PC-9 (cell line): ENCODE results near the gene BRF1. TPM values are rescaled to one million over a fixed set of nuclear protein-coding genes. Genes with fewer than 3 reads are reported as not detected.

ENCODE experiments used
- BruUV-seq: library from RNA; stranded (reverse); fragments of 400-500 nt; replicated peaks from 2 replicates; lab custom pipeline; 2021; lab: Mats Ljungman, UMichigan
- CTCF ChIA-PET: fragments of 300-600 bp; sonication (Branson Sonifier 250); formaldehyde crosslinking; loops from one replicate; lab custom pipeline; 2022; ENCODE audit warnings: antibody characterized with exemption; lab: Charles Lee
- POLR2A ChIA-PET: fragments of 300-600 bp; sonication (Branson Sonifier 250); formaldehyde crosslinking; loops from one replicate; lab custom pipeline; 2022; ENCODE audit warnings: antibody characterized with exemption; ENCODE audit not compliant: unreplicated experiment; lab: Charles Lee
- DNase-seq, 2 experiments: peaks; one replicate each; pipeline versions ENCODE4 v3.0.0 to v3.0.0-alpha.2; 2015 to 2022; ENCODE audit warnings: mixed read lengths in 1 of 2
- H2AFZ ChIP-seq: fragments of 200-600 bp; sonication (generic); 2 replicates; pipeline ENCODE4 v1.8.1; 2017; ENCODE audit warnings: antibody characterized with exemption
- H3F3A ChIP-seq: fragments of 200-600 bp; sonication (generic); 2 replicates; pipeline ENCODE4 v1.8.1; 2017; ENCODE audit warnings: antibody characterized with exemption, mild to moderate bottlenecking, low read depth; ENCODE audit not compliant: insufficient read depth
- H3K27ac ChIP-seq: fragments of 200-600 bp; sonication (generic); 2 replicates; pipeline ENCODE4 v1.6.1; 2016; ENCODE audit warnings: mixed run types
- H3K27me3 ChIP-seq: fragments of 200-600 bp; sonication (generic); 2 replicates; pipeline ENCODE4 v1.6.1; 2016; ENCODE audit warnings: low read depth, mixed run types; ENCODE audit not compliant: insufficient read depth
- H3K36me3 ChIP-seq: fragments of 200-600 bp; sonication (generic); 2 replicates; pipeline ENCODE4 v1.6.1; 2016; ENCODE audit warnings: low read depth, mixed run types
- H3K4me1 ChIP-seq: fragments of 200-600 bp; sonication (generic); replicated peaks from 2 replicates; pipeline ENCODE4 v1.6.1; 2016; ENCODE audit warnings: mixed run types; ENCODE audit not compliant: insufficient read depth
- H3K4me2 ChIP-seq: fragments of 200-600 bp; sonication (generic); 2 replicates; pipeline ENCODE4 v1.6.1; 2017; ENCODE audit warnings: mixed run types
- H3K4me3 ChIP-seq: fragments of 200-600 bp; sonication (generic); 2 replicates; pipeline ENCODE4 v1.6.1; 2016; ENCODE audit warnings: mixed run types
- H3K79me2 ChIP-seq: fragments of 200-600 bp; sonication (generic); 2 replicates; pipeline ENCODE4 v1.6.1; 2017; ENCODE audit warnings: low read depth, mixed run types
- H3K9me2 ChIP-seq: fragments of 200-600 bp; sonication (generic); 2 replicates; pipeline ENCODE4 v1.8.1; 2017; ENCODE audit warnings: mild to moderate bottlenecking; ENCODE audit not compliant: insufficient read depth
- H3K9me3 ChIP-seq: fragments of 200-600 bp; sonication (generic); 2 replicates; pipeline ENCODE4 v1.8.1; 2016; ENCODE audit warnings: low read depth; ENCODE audit not compliant: insufficient read depth
- H4K20me1 ChIP-seq: fragments of 200-600 bp; sonication (generic); 2 replicates; pipeline ENCODE4 v1.8.1; 2017; ENCODE audit not compliant: insufficient read depth
- CTCF ChIP-seq: fragments of 200-600 bp; sonication (generic); conservative IDR thresholded peaks from 2 replicates; pipeline ENCODE4 v1.6.1; 2017; ENCODE audit warnings: mixed run types, antibody characterized with exemption, mild to moderate bottlenecking, moderate library complexity
- EZH2 ChIP-seq: fragments of 200-600 bp; sonication (generic); IDR thresholded peaks from 2 replicates; pipeline ENCODE4 v1.8.0; 2017; ENCODE audit warnings: antibody characterized with exemption, low read depth
- intact Hi-C: fragments of 100-400 bp; cut with micrococcal nuclease; formaldehyde crosslinking; loops from one replicate; pipeline ENCODE4 v1.10.0; 2022; ENCODE audit not compliant: unreplicated experiment
- total RNA-seq: library from RNA; stranded (reverse); gene quantifications from 2 replicates; pipeline ENCODE4 v1.2.3, GENCODE V29; 2021

BRF1 gene
- total RNA-seq, 1 experiment from 2014 or later = 24.8 TPM

GRCh38 chr14:105260959-105261358 lies 39.8 kb downstream of the BRF1 start:
- intact Hi-C loops = no loop called here
- H3F3A ChIP-seq = peaks cover 6% of the 10 kb centered on the region; the same call in 1 of the 2 replicates
- ChIA-PET CTCF (interaction anchor here (0.7 kb wide), 1 partner anchor 131 kb away, joined by 3 read pairs; no protein-coding TSS in a partner anchor), POLR2A (no interaction called here)
- H3K79me2 ChIP-seq = no peaks in the 10 kb centered on the region
- BruUV-seq = no TSS peak
- no peak for DNase-seq
- no peak overlapping the region for H3K27ac ChIP-seq
- no peaks in the 10 kb centered on the region for H3K36me3 ChIP-seq
- H3K9me2 ChIP-seq = no peaks in the 10 kb centered on the region
- no peaks in the 10 kb centered on the region for H3K9me3 ChIP-seq
- TF ChIP-seq CTCF (no peak), EZH2 (no peak)
- no peak overlapping the region for H2AFZ ChIP-seq
- no peak overlapping the region for H3K4me2 ChIP-seq
- H3K4me1 ChIP-seq = no peaks in the 10 kb centered on the region
- H4K20me1 ChIP-seq = no peaks in the 10 kb centered on the region; the same call in 1 of the 2 replicates
- no peak overlapping the region for H3K4me3 ChIP-seq
- no peaks in the 10 kb centered on the region for H3K27me3 ChIP-seq

DNA sequence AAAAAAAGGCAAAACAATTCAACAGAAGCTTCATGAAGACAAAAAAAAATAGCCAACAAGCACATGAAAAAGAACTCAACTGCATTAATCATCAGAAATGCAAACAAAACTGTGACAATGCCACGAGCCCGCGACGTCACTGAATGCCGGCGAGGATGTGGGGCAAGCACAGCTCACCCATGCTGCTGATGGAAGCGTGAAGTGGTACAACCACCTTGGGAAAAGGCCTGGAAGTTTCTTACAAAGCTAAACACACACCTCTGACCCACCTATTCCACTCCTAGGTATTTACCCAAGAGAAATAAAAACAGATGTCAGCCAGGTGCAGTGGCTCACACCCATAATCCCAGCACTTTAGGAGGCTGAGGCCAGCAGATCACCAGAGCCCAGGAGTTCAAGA lies 42.0 kb downstream of the BRF1 start:
- CTCF ChIA-PET = no interaction called here
- no TSS peak for BruUV-seq
- Histone ChIP-seq H3K27me3 (no peaks in the 10 kb centered on the region), H3K36me3 (no peaks in the 10 kb centered on the region), H3F3A (peaks cover 10% of the 10 kb centered on the region; the same call in 1 of the 2 replicates), H3K4me1 (no peaks in the 10 kb centered on the region), H4K20me1 (peaks cover 2% of the 10 kb centered on the region), H3K27ac (no peak overlapping the region), H3K9me2 (no peaks in the 10 kb centered on the region), H3K4me3 (no peak overlapping the region), H2AFZ (no peak overlapping the region), H3K79me2 (no peaks in the 10 kb centered on the region), H3K4me2 (no peak overlapping the region), H3K9me3 (no peaks in the 10 kb centered on the region)
- intact Hi-C loops = no loop called here
- TF ChIP-seq CTCF = no peak
- TF ChIP-seq EZH2 = no peak
- POLR2A ChIA-PET = interaction anchor here (0.6 kb wide), 1 partner anchor 184 kb away, joined by 4 read pairs; no protein-coding TSS in a partner anchor
- DNase-seq = peak in 1 of 2 experiments; percentile 18

DNA sequence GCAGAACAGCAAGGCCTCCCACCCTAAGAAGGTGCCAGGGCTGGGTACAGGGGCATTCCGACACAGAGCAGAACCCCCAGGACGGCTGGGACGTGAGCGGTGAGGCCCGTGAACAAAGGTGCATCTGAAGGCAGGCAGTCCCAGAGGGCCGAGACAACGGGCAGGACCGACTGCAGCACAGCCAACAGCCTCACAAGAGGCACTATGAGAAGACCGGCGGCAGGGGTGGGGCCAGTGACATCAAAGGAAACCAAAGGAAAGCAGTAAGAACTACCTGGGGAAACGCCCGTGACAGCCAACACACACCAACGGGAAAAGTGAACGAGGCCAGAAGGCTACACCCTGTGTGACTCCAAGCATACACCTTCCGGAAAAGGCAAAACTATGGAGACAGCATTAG lies 43.3 kb downstream of the BRF1 start:
- no peak overlapping the region for H3K27ac ChIP-seq
- H3K4me2 ChIP-seq = no peak overlapping the region
- intact Hi-C loops = no loop called here
- H3K9me3 ChIP-seq = no peaks in the 10 kb centered on the region
- peaks cover 4% of the 10 kb centered on the region for H4K20me1 ChIP-seq
- ChIA-PET POLR2A (no interaction called here), CTCF (no interaction called here)
- BruUV-seq = no TSS peak
- TF ChIP-seq EZH2 (no peak), CTCF (no peak)
- H3K9me2 ChIP-seq = no peaks in the 10 kb centered on the region
- peaks cover 10% of the 10 kb centered on the region; the same call in 1 of the 2 replicates for H3F3A ChIP-seq
- no peaks in the 10 kb centered on the region for H3K79me2 ChIP-seq
- H3K36me3 ChIP-seq = no peaks in the 10 kb centered on the region
- no peak overlapping the region for H3K4me3 ChIP-seq
- H2AFZ ChIP-seq = no peak overlapping the region
- H3K27me3 ChIP-seq = no peaks in the 10 kb centered on the region
- no peaks in the 10 kb centered on the region for H3K4me1 ChIP-seq
- DNase-seq = no peak
